HUES64 (cell line): ENCODE data around the gene SVIP. TPM values are rescaled to one million over a fixed set of nuclear protein-coding genes. Genes with fewer than 3 reads are reported as not detected.

Experiments
- H3K27ac ChIP-seq: 2 replicates; pipeline ENCODE4 v1.7.0; 2013; ENCODE audit warnings: low read depth, low read length, inconsistent platforms
- H3K27me3 ChIP-seq: 2 replicates; pipeline ENCODE4 v1.6.1; 2013; ENCODE audit warnings: mild to moderate bottlenecking, low read length; ENCODE audit not compliant: insufficient read depth
- H3K36me3 ChIP-seq: 2 replicates; pipeline ENCODE4 v1.6.1; 2013; ENCODE audit warnings: mild to moderate bottlenecking, low read length; ENCODE audit not compliant: insufficient read depth
- H3K4me1 ChIP-seq: 2 replicates; pipeline ENCODE4 v1.6.1; 2013; ENCODE audit warnings: mild to moderate bottlenecking, low read length, moderate library complexity; ENCODE audit not compliant: insufficient read depth
- H3K4me3 ChIP-seq: 2 replicates; pipeline ENCODE4 v1.5.1; 2013; ENCODE audit warnings: mild to moderate bottlenecking, low read length, moderate library complexity
- H3K9ac ChIP-seq: 2 replicates; pipeline ENCODE4 v1.6.1; 2013; ENCODE audit warnings: mild to moderate bottlenecking, low read depth, low read length
- H3K9me3 ChIP-seq: 2 replicates; pipeline ENCODE4 v1.6.1; 2013; ENCODE audit warnings: low read depth, low read length; ENCODE audit not compliant: insufficient read depth
- WGBS: fragments of 150-250, 120-280 bp; methylation state at CpG from one replicate; pipeline ENCODE4 v1.1.7; 2013; ENCODE audit warnings: missing lambda C conversion rate; 5-methylcytosine and 5-hydroxymethylcytosine counted together
- polyA plus RNA-seq, 2 experiments: library from polyadenylated mRNA; stranded (reverse); fragments of 50-300 nt; gene quantifications; one replicate each; pipeline ENCODE4 v1.2.3, GENCODE V29; 2013

Gene SVIP, protein sequence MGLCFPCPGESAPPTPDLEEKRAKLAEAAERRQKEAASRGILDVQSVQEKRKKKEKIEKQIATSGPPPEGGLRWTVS
- 9.6 TPM for polyA plus RNA-seq (2013, experiment 1 of 2)
- polyA plus RNA-seq (2013, experiment 2 of 2): 8.4 TPM

DNA sequence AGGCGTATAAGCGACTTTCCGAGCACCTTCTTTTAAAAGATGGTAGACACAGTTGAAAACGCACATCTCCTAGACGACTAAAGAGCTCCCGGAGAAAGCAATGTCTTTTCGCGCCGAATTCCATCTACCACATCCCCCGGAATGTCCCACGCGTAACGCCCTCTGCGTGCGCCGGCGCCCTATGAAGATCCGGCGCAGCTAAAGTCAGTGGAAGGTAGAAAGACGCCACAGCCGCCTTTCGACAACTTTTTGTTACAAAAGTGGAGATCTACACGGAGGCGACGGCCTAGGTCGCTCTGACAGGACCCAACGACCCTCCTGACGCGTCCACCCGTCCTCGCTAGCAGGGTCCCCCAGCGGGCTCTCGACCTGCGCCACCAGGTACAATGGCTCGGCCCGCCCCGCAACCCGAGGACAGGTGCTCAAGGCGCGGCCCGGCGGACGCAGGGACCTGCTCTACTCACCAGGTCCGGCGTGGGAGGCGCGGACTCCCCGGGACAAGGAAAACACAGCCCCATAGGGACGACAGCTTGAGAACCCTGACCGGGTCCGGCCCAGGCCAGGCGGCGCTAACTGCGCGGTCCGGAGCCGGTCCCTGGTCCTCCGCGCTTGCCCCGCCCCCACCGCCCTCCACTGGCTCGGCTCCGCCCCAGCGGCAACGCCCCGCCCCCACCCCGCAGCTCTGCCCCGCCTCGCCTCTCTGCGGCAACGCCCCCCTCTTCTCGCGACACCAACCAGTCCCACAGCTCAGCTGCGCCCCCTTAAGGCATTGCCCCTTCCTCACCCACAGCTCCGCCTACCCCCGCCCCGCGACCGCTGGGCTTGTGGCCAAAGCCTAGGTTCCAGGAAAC is at the start of gene SVIP:
Gene SVIP (minus strand): TSS at position 571 of the 851 bp plus-strand sequence. CDS start 53 bp downstream, at position 518.
- H3K9me3 ChIP-seq: no peaks in the 10 kb centered on the region
- peaks cover 18% of the 10 kb centered on the region for H3K27me3 ChIP-seq
- peaks cover 2% of the 10 kb centered on the region; the same call in 1 of the 2 replicates for H3K36me3 ChIP-seq
- WGBS: 2% methylated on average over 78 of the region's 79 CpGs
- peak within 1 kb of the TSS; percentile 95 for H3K4me3 ChIP-seq
- H3K4me1 ChIP-seq: peaks cover 19% of the 10 kb centered on the region
- H3K27ac ChIP-seq: peak within 1 kb of the TSS; percentile 33; the same call in 1 of the 2 replicates
- peak within 1 kb of the TSS; percentile 79 for H3K9ac ChIP-seq

DNA sequence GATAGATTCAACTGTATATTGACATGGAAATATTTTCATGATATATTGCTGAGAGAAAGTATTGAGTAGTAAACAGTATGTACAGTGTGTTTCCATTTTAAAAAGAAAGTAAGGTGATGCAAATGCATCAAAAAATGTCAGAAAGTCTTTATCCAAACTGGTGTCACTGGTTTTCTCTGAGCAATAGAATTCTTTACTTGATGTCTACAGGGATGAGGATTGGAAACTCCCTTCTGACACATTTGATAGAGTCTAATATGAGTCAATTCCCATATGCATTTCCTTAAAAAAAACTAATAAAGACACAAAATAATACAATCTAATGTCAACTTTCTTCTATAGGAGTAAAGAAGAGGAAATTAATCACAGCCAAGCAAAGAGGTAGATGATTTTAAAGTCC is 49.0 kb upstream of the SVIP start:
- Histone ChIP-seq H3K9ac (no peak overlapping the region), H3K27me3 (no peaks in the 10 kb centered on the region), H3K27ac (no peak overlapping the region), H3K4me3 (no peak overlapping the region), H3K4me1 (no peaks in the 10 kb centered on the region), H3K9me3 (no peaks in the 10 kb centered on the region), H3K36me3 (no peaks in the 10 kb centered on the region)

DNA sequence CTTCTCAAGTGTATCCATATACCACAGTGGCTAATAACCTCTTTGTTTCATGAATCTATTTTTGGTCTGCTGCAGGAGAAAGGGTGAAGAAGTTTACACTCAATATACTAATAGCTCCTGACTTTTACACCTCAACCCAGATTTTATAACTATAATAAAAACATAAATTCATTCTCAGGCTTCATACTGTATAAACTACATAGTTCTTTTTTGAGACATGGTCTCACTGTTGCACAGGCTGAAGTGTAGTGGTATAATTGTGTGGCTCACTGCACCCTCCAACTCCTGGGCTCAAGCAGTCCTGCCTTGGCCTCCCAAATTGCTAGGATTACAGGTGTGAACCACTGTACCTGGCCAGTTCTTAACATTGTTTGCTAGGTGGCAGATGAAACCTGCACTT is 48.4 kb upstream of the SVIP start:
- Histone ChIP-seq H3K27ac (no peak overlapping the region), H3K36me3 (no peaks in the 10 kb centered on the region), H3K9me3 (no peaks in the 10 kb centered on the region), H3K9ac (no peak overlapping the region), H3K4me1 (no peaks in the 10 kb centered on the region), H3K4me3 (no peak overlapping the region), H3K27me3 (no peaks in the 10 kb centered on the region)

GRCh38 chr11:22875869-22876473 is 46.4 kb upstream of the SVIP start:
- no CpG with 5 or more reads among the region's 2 CpGs for WGBS

DNA sequence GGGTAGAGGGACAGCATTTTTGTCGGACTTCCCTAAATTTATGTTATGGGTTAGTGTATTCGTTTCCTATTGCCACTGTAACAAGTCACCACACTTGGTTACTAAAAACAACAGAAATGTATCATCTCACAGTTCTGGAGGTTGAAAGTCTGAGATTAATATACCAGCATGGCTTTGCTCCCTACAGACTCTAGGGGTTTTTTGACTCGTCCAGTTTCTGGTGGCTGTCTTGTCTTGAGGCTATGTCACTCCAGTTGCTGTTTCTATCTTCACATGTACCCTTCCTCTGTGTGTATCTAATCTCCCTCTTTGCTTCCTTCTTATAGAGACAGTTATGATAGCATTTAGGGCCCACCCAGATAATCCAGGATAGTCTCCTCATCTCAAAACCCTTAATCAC is 39.7 kb upstream of the SVIP start:
- WGBS: 97% methylated on average over 3 of the region's 3 CpGs
- Histone ChIP-seq H3K9ac (no peak overlapping the region), H3K4me3 (no peak overlapping the region), H3K9me3 (no peaks in the 10 kb centered on the region), H3K4me1 (no peaks in the 10 kb centered on the region), H3K36me3 (no peaks in the 10 kb centered on the region), H3K27ac (no peak overlapping the region), H3K27me3 (no peaks in the 10 kb centered on the region)

More at GRCh38 chr11:22875869-22876473, 46.4 kb upstream of the SVIP start:
- no peaks in the 10 kb centered on the region for H3K36me3 ChIP-seq
- H3K9ac ChIP-seq: no peak overlapping the region
- no peaks in the 10 kb centered on the region for H3K9me3 ChIP-seq
- no peaks in the 10 kb centered on the region for H3K4me1 ChIP-seq
- H3K4me3 ChIP-seq: no peak overlapping the region
- H3K27ac ChIP-seq: no peak overlapping the region
- no peaks in the 10 kb centered on the region for H3K27me3 ChIP-seq

GRCh38 chr11:22860241-22860640 is 30.6 kb upstream of the SVIP start, which contains the start of gene CCDC179:
Gene CCDC179, minus strand, starts transcription at chr11:22860474. Its CDS starts 53 bp downstream, at chr11:22860421.
- H3K36me3 ChIP-seq: no peaks in the 10 kb centered on the region
- H3K4me3 ChIP-seq: no peak within 1 kb of the TSS
- no peaks in the 10 kb centered on the region for H3K27me3 ChIP-seq
- WGBS: 93% methylated on average over 4 of the region's 4 CpGs
- no peaks in the 10 kb centered on the region for H3K9me3 ChIP-seq
- no peaks in the 10 kb centered on the region for H3K4me1 ChIP-seq
- no peak within 1 kb of the TSS for H3K27ac ChIP-seq
- no peak within 1 kb of the TSS for H3K9ac ChIP-seq

DNA sequence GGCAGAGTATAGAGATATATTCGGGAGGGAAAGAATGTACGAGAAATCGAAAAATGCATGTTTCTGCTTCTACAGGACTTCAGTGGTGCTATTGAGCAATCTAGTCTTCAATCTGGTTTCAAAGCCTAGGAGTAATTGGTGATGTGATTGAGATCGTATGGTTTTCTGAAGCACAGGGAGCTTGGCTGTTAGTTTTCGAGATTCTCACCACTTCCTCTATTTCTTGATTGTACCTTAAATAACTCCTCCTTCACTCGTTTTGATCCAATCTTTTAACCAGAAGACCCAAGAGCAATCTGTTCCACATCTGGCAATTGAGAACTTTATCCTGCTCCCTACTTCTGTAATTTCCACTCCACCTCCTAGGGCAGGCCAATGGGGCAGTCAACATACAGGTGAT is 30.2 kb upstream of the SVIP start:
- no peaks in the 10 kb centered on the region for H3K36me3 ChIP-seq
- no peaks in the 10 kb centered on the region for H3K9me3 ChIP-seq
- WGBS: 95% methylated on average over 6 of the region's 6 CpGs
- no peaks in the 10 kb centered on the region for H3K4me1 ChIP-seq
- no peak overlapping the region for H3K27ac ChIP-seq
- no peak overlapping the region for H3K9ac ChIP-seq
- no peak overlapping the region for H3K4me3 ChIP-seq
- H3K27me3 ChIP-seq: no peaks in the 10 kb centered on the region

GRCh38 chr11:22851477-22851876 is 21.9 kb upstream of the SVIP start:
- H3K36me3 ChIP-seq: no peaks in the 10 kb centered on the region
- no peaks in the 10 kb centered on the region for H3K4me1 ChIP-seq
- no peak overlapping the region for H3K4me3 ChIP-seq
- no peak overlapping the region for H3K27ac ChIP-seq
- no peaks in the 10 kb centered on the region for H3K27me3 ChIP-seq
- no peaks in the 10 kb centered on the region for H3K9me3 ChIP-seq
- H3K9ac ChIP-seq: no peak overlapping the region

DNA sequence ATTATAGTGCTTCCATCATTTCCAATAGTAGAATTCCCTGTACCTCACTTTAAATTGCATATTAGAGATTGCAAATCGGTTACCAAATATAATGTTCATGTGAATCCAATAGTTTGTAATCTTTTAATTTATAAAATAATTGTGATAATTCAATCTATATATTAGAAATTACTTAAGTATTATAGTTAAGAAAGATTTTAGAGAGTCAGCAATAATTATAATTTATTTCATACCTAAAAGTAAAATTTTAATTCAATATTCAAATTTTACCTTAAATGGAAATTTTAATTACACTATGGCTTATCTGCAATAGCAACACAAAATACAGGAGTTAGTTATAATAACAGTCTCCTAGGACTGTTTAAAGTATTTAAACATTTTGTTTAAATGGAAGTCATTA is 17.1 kb upstream of the SVIP start:
- H3K9ac ChIP-seq: no peak overlapping the region
- H3K36me3 ChIP-seq: no peaks in the 10 kb centered on the region
- no peak overlapping the region for H3K27ac ChIP-seq
- no peaks in the 10 kb centered on the region for H3K27me3 ChIP-seq
- no CpG with 5 or more reads among the region's 1 CpG for WGBS
- no peak overlapping the region for H3K4me3 ChIP-seq
- H3K9me3 ChIP-seq: no peaks in the 10 kb centered on the region; the same call in 1 of the 2 replicates
- no peaks in the 10 kb centered on the region for H3K4me1 ChIP-seq

DNA sequence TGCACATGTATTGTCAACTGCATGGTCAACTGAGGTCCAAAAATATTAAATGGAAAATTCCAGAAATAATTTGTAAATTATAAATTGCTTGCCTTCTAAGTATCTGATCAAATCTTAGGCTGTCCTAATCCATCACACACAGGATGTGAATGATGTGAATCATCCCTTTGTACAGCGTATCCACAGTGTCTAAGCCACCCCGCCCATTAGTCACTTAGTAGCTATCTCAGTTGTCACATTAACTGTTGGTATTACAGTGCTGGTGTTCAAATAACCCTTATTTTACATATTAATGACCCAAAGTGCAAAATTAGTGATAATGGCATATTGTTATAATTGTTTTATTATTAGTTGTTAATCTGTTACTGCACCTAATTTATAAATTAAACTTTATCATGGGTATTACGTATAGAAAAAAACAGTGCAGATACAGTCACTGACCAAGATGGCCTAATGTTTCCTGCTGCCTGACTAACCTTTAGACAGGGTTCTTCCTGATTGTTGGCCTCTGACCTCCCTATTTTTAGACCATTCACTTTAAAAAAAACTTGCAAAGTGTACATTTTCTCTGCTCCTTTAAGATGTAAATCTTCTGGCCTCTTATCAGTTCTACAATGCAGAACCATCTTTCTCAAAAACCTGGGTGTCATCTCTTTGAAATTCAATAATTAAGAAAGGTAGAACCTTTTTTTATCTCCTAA is 2.9 kb upstream of the SVIP start:
- no peak overlapping the region for H3K9ac ChIP-seq
- no peak overlapping the region for H3K4me3 ChIP-seq
- WGBS: 92% methylated on average over 1 of the region's 3 CpGs
- H3K4me1 ChIP-seq: peaks cover 22% of the 10 kb centered on the region
- no peaks in the 10 kb centered on the region for H3K9me3 ChIP-seq
- H3K36me3 ChIP-seq: no peaks in the 10 kb centered on the region
- H3K27ac ChIP-seq: no peak overlapping the region
- peaks cover 18% of the 10 kb centered on the region for H3K27me3 ChIP-seq

DNA sequence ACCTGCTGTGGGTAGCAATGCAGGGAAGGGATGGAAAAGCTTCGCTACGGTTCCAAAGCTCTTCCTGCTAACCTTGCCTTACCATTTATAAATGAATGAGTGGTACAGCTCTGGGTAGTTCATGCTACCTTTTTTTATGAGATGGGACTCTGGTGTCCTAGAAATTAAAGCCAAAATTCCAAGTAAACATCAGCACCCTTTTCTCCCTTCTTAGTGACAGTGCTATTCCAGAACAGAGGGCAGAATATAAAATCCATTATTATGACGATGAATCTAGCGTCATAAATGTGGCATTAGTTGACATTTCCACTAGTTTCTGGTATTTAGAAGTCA is 447 bp upstream of the SVIP start:
- WGBS: 53% methylated on average over 4 of the region's 4 CpGs

More for the DNA sequence above, 447 bp upstream of the SVIP start:
- no peak overlapping the region for H3K27ac ChIP-seq
- H3K36me3 ChIP-seq: no peaks in the 10 kb centered on the region; the same call in 1 of the 2 replicates
- no peak overlapping the region for H3K9ac ChIP-seq
- H3K9me3 ChIP-seq: no peaks in the 10 kb centered on the region
- H3K4me3 ChIP-seq: peak overlapping the region; percentile 39
- peaks cover 18% of the 10 kb centered on the region for H3K27me3 ChIP-seq
- H3K4me1 ChIP-seq: peaks cover 19% of the 10 kb centered on the region
